ENCODE results near the gene MAMDC2.

DNA sequence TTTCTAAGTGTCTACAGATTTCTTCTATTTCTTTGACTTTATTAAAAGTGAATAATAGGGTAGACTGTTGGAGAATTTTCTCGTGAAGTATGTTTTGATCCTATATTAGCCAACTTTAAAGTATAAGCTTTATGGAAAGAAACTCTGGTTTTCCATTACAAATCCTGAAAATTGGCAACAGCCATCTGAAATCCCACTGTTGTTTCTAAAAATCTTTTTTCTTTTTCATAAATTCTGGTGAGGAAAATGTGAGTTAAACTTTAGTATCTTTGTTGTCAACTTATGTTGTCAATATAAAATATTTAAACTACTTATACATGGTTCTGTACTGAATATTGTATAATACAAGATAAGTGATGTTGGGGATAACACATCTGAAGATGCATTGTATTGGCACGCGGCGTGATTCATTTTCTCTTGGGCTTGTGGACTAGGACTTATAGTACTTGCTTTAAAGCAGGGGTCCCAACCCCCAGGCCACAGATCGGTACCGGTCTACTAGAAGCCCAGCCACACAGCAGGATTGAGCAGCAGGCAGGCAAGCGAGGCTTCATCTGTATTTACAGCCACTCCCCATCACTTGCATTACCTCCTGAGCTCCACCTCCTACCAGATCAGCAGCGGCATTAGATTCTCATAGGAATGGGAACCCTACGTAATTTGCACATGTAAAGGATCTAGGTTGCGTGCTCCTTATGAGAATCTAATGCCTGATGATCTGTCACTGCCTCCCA lies 12.7 kb downstream of the MAMDC2 start:
- TF ChIP-seq, protein P1, sequence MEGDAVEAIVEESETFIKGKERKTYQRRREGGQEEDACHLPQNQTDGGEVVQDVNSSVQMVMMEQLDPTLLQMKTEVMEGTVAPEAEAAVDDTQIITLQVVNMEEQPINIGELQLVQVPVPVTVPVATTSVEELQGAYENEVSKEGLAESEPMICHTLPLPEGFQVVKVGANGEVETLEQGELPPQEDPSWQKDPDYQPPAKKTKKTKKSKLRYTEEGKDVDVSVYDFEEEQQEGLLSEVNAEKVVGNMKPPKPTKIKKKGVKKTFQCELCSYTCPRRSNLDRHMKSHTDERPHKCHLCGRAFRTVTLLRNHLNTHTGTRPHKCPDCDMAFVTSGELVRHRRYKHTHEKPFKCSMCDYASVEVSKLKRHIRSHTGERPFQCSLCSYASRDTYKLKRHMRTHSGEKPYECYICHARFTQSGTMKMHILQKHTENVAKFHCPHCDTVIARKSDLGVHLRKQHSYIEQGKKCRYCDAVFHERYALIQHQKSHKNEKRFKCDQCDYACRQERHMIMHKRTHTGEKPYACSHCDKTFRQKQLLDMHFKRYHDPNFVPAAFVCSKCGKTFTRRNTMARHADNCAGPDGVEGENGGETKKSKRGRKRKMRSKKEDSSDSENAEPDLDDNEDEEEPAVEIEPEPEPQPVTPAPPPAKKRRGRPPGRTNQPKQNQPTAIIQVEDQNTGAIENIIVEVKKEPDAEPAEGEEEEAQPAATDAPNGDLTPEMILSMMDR (IDR thresholded peaks at IDR 0.05), result no peak
- no peak for TF ChIP-seq POLR2AphosphoS5 (IDR thresholded peaks at IDR 0.05)
